Measurements from ENCODE around the gene ASS1. TPM values are rescaled to one million over a fixed set of nuclear protein-coding genes. Genes with fewer than 3 reads are reported as not detected.

ASS1 gene
- total and polyA plus RNA-seq, 4 experiments from 2014 or later = not detected

GRCh38 chr9:130478736-130479575 is 34.2 kb downstream of the ASS1 start:
- CTCF ChIA-PET (ENCODE audit: partially characterized antibody) = no interaction called here
- intact Hi-C loops (cut with micrococcal nuclease) = no loop called here
- no peak overlapping the region for H3K27ac ChIP-seq (ENCODE audit: low read depth, low read length)
- H3K4me3 ChIP-seq (ENCODE audit: low read length in 2 of 2) = no peak overlapping the region
- no peaks in the 10 kb centered on the region for H3K9me3 ChIP-seq (ENCODE audit: control insufficient read depth in 1 of 2, low read length in 2 of 2)
- POLR2A ChIA-PET (ENCODE audit: partially characterized antibody) = no interaction called here
- Mint-ChIP-seq H3K9me3 (peaks cover 0 to 2% (median 0%) of the 10 kb centered on the region in 8 donors), H3K27ac (no peak overlapping the region), H3K4me1 (no peaks in the 10 kb centered on the region), H3K27me3 (peaks cover 11 to 23% of the 10 kb centered on the region in 2 donors), H3K4me3 (peak overlapping the region in 1 of 8 donors; percentile 60), H3K36me3 (no peaks in the 10 kb centered on the region)
- no peaks in the 10 kb centered on the region for H3K36me3 ChIP-seq (ENCODE audit: insufficient read depth, low read length)
- H3K4me1 ChIP-seq (ENCODE audit: insufficient read depth, low read length) = no peaks in the 10 kb centered on the region
- H3K27me3 ChIP-seq (ENCODE audit: insufficient read depth, low read length) = peaks cover 5% of the 10 kb centered on the region
- no peak for DNase-seq

GRCh38 chr9:130479587-130479986 is 34.8 kb downstream of the ASS1 start:
- H3K4me3 ChIP-seq (ENCODE audit: low read length in 2 of 2) = no peak overlapping the region
- peaks cover 0 to 2% (median 0%) of the 10 kb centered on the region in 8 donors for H3K9me3 Mint-ChIP-seq
- H3K27ac ChIP-seq (ENCODE audit: low read depth, low read length) = no peak overlapping the region
- H3K27me3 Mint-ChIP-seq = peaks cover 17 to 29% of the 10 kb centered on the region in 2 donors
- no peaks in the 10 kb centered on the region for H3K4me1 Mint-ChIP-seq
- H3K36me3 Mint-ChIP-seq = no peaks in the 10 kb centered on the region
- intact Hi-C loops (cut with micrococcal nuclease) = no loop called here
- no peak overlapping the region for H3K4me3 Mint-ChIP-seq
- CTCF ChIA-PET (ENCODE audit: partially characterized antibody) = no interaction called here
- peaks cover 5% of the 10 kb centered on the region for H3K27me3 ChIP-seq (ENCODE audit: insufficient read depth, low read length)
- H3K27ac Mint-ChIP-seq = no peak overlapping the region
- no peaks in the 10 kb centered on the region for H3K9me3 ChIP-seq (ENCODE audit: control insufficient read depth in 1 of 2, low read length in 2 of 2)
- POLR2A ChIA-PET (ENCODE audit: partially characterized antibody) = no interaction called here
- no peaks in the 10 kb centered on the region for H3K4me1 ChIP-seq (ENCODE audit: insufficient read depth, low read length)
- H3K36me3 ChIP-seq (ENCODE audit: insufficient read depth, low read length) = no peaks in the 10 kb centered on the region
- DNase-seq = no peak

- Histone ChIP-seq H3K9me3 (ENCODE audit: control insufficient read depth in 1 of 2, low read length in 2 of 2) (no peaks in the 10 kb centered on the region), H3K27ac (ENCODE audit: low read depth, low read length) (no peak overlapping the region), H3K36me3 (ENCODE audit: insufficient read depth, low read length) (no peaks in the 10 kb centered on the region), H3K4me3 (ENCODE audit: low read length in 2 of 2) (no peak overlapping the region), H3K4me1 (ENCODE audit: insufficient read depth, low read length) (no peaks in the 10 kb centered on the region), H3K27me3 (ENCODE audit: insufficient read depth, low read length) (no peaks in the 10 kb centered on the region)
- no peaks in the 10 kb centered on the region for H3K4me1 Mint-ChIP-seq
- no peaks in the 10 kb centered on the region for H3K36me3 Mint-ChIP-seq
- no peak overlapping the region for H3K27ac Mint-ChIP-seq
- no peaks in the 10 kb centered on the region for H3K9me3 Mint-ChIP-seq
- no peak overlapping the region for H3K4me3 Mint-ChIP-seq
- intact Hi-C loops (cut with micrococcal nuclease) = no loop called here
- peaks cover 16 to 24% of the 10 kb centered on the region in 2 donors for H3K27me3 Mint-ChIP-seq
- CTCF ChIA-PET (ENCODE audit: partially characterized antibody) = no interaction called here
- POLR2A ChIA-PET (ENCODE audit: partially characterized antibody) = no interaction called here
- DNase-seq = no peak
Observed at GRCh38 chr9:130480673-130481072, 35.9 kb downstream of the ASS1 start.

- H3K4me1 Mint-ChIP-seq = no peaks in the 10 kb centered on the region
- H3K9me3 Mint-ChIP-seq = no peaks in the 10 kb centered on the region
- POLR2A ChIA-PET (ENCODE audit: partially characterized antibody) = no interaction called here
- H3K36me3 Mint-ChIP-seq = no peaks in the 10 kb centered on the region
- H3K4me3 ChIP-seq (ENCODE audit: low read length in 2 of 2) = no peak overlapping the region
- H3K36me3 ChIP-seq (ENCODE audit: insufficient read depth, low read length) = no peaks in the 10 kb centered on the region
- no peak overlapping the region for H3K4me3 Mint-ChIP-seq
- H3K9me3 ChIP-seq (ENCODE audit: control insufficient read depth in 1 of 2, low read length in 2 of 2) = no peaks in the 10 kb centered on the region
- DNase-seq = no peak
- H3K27me3 Mint-ChIP-seq = peaks cover 17 to 21% of the 10 kb centered on the region in 2 donors
- CTCF ChIA-PET (ENCODE audit: partially characterized antibody) = no interaction called here
- H3K4me1 ChIP-seq (ENCODE audit: insufficient read depth, low read length) = no peaks in the 10 kb centered on the region
- H3K27ac ChIP-seq (ENCODE audit: low read depth, low read length) = no peak overlapping the region
- no peak overlapping the region for H3K27ac Mint-ChIP-seq
- H3K27me3 ChIP-seq (ENCODE audit: insufficient read depth, low read length) = no peaks in the 10 kb centered on the region
- intact Hi-C loops (cut with micrococcal nuclease) = no loop called here
Observed at GRCh38 chr9:130482463-130482862, 37.7 kb downstream of the ASS1 start.

- ChIA-PET CTCF (ENCODE audit: partially characterized antibody) (no interaction called here), POLR2A (ENCODE audit: partially characterized antibody) (no interaction called here)
- no peak overlapping the region for H3K27ac Mint-ChIP-seq
- Histone ChIP-seq H3K4me3 (ENCODE audit: low read length in 2 of 2) (no peak overlapping the region), H3K4me1 (ENCODE audit: insufficient read depth, low read length) (no peaks in the 10 kb centered on the region), H3K9me3 (ENCODE audit: control insufficient read depth in 1 of 2, low read length in 2 of 2) (no peaks in the 10 kb centered on the region), H3K36me3 (ENCODE audit: insufficient read depth, low read length) (no peaks in the 10 kb centered on the region), H3K27me3 (ENCODE audit: insufficient read depth, low read length) (no peaks in the 10 kb centered on the region), H3K27ac (ENCODE audit: low read depth, low read length) (no peak overlapping the region)
- no peaks in the 10 kb centered on the region for H3K9me3 Mint-ChIP-seq
- intact Hi-C loops (cut with micrococcal nuclease) = no loop called here
- DNase-seq = no peak
- H3K4me1 Mint-ChIP-seq = no peaks in the 10 kb centered on the region
- no peak overlapping the region for H3K4me3 Mint-ChIP-seq
- H3K27me3 Mint-ChIP-seq = peaks cover 17 to 21% of the 10 kb centered on the region in 2 donors
- H3K36me3 Mint-ChIP-seq = no peaks in the 10 kb centered on the region
Observed at GRCh38 chr9:130483371-130483971, 38.7 kb downstream of the ASS1 start.

- H3K27me3 Mint-ChIP-seq = peaks cover 17 to 21% of the 10 kb centered on the region in 2 donors
- ChIA-PET POLR2A (ENCODE audit: partially characterized antibody) (no interaction called here), CTCF (ENCODE audit: partially characterized antibody) (no interaction called here)
- no peaks in the 10 kb centered on the region for H3K36me3 ChIP-seq (ENCODE audit: insufficient read depth, low read length)
- H3K36me3 Mint-ChIP-seq = no peaks in the 10 kb centered on the region
- H3K27ac ChIP-seq (ENCODE audit: low read depth, low read length) = no peak overlapping the region
- H3K9me3 ChIP-seq (ENCODE audit: control insufficient read depth in 1 of 2, low read length in 2 of 2) = no peaks in the 10 kb centered on the region
- H3K4me1 ChIP-seq (ENCODE audit: insufficient read depth, low read length) = no peaks in the 10 kb centered on the region
- no peak overlapping the region for H3K4me3 Mint-ChIP-seq
- no peak overlapping the region for H3K27ac Mint-ChIP-seq
- H3K4me3 ChIP-seq (ENCODE audit: low read length in 2 of 2) = no peak overlapping the region
- no peaks in the 10 kb centered on the region for H3K4me1 Mint-ChIP-seq
- no peaks in the 10 kb centered on the region for H3K27me3 ChIP-seq (ENCODE audit: insufficient read depth, low read length)
- H3K9me3 Mint-ChIP-seq = no peaks in the 10 kb centered on the region
- intact Hi-C loops (cut with micrococcal nuclease) = no loop called here
- DNase-seq = no peak
Observed at GRCh38 chr9:130484362-130485072, 39.8 kb downstream of the ASS1 start.

GRCh38 chr9:130486103-130486502 is 41.3 kb downstream of the ASS1 start:
- Histone ChIP-seq H3K36me3 (ENCODE audit: insufficient read depth, low read length) (no peaks in the 10 kb centered on the region), H3K27ac (ENCODE audit: low read depth, low read length) (no peak overlapping the region), H3K27me3 (ENCODE audit: insufficient read depth, low read length) (no peaks in the 10 kb centered on the region), H3K4me1 (ENCODE audit: insufficient read depth, low read length) (no peaks in the 10 kb centered on the region), H3K9me3 (ENCODE audit: control insufficient read depth in 1 of 2, low read length in 2 of 2) (no peaks in the 10 kb centered on the region), H3K4me3 (ENCODE audit: low read length in 2 of 2) (no peak overlapping the region)
- Mint-ChIP-seq H3K36me3 (no peaks in the 10 kb centered on the region), H3K4me3 (no peak overlapping the region), H3K9me3 (no peaks in the 10 kb centered on the region), H3K27me3 (peaks cover 18 to 21% of the 10 kb centered on the region in 2 donors), H3K4me1 (no peaks in the 10 kb centered on the region), H3K27ac (no peak overlapping the region)
- intact Hi-C loops (cut with micrococcal nuclease) = no loop called here
- no peak for DNase-seq
- ChIA-PET POLR2A (ENCODE audit: partially characterized antibody) (no interaction called here), CTCF (ENCODE audit: partially characterized antibody) (no interaction called here)
